Forelimb muscle (tissue), 1 donor: Measurements from ENCODE around the gene PCDHGA10. TPM values are rescaled to one million over a fixed set of nuclear protein-coding genes. Genes with fewer than 3 reads are reported as not detected.
"Not testable (repeated sequence)": the region's sequence is repeated elsewhere in the genome, so short reads cannot be mapped to it uniquely, and the experiment has no call there.

Experiments used
- DNase-seq: peaks from one replicate; pipeline ENCODE4 v3.0.0-alpha.2; 2013; ENCODE audit warnings: low read depth
- polyA plus RNA-seq: library from polyadenylated mRNA; unstranded; fragments of 120-200 nt; gene quantifications from one replicate; pipeline ENCODE4 v1.2.1, GENCODE V29; 2013; ENCODE audit not compliant: insufficient read length

Gene PCDHGA10
- polyA plus RNA-seq, 1 donor = 1.4 TPM

- no peak for DNase-seq
Measured at GRCh38 chr5:141392429-141393198, 20.2 kb upstream of the PCDHGA10 start, which contains the start of gene PCDHGA8. TSS of gene PCDHGA8 (plus strand) at chr5:141392633. CDS start at chr5:141392814, 181 bp downstream.

- no peak for DNase-seq
Measured at GRCh38 chr5:141393267-141393666, 19.5 kb upstream of the PCDHGA10 start.

GRCh38 chr5:141394401-141395187 is 18.2 kb upstream of the PCDHGA10 start:
- DNase-seq = not testable (repeated sequence)

GRCh38 chr5:141397756-141398551 is 14.8 kb upstream of the PCDHGA10 start, which contains the start of gene PCDHGB5:
TSS of gene PCDHGB5 (plus strand) at chr5:141397947. CDS start at chr5:141398128, 181 bp downstream.
- not testable (repeated sequence) for DNase-seq

GRCh38 chr5:141398608-141399007 is 14.2 kb upstream of the PCDHGA10 start:
- DNase-seq = no peak

GRCh38 chr5:141399555-141400258 is 13.1 kb upstream of the PCDHGA10 start:
- DNase-seq = no peak

GRCh38 chr5:141402553-141403243 is 10.1 kb upstream of the PCDHGA10 start, which contains the start of gene PCDHGA9:
TSS of gene PCDHGA9 (plus strand) at chr5:141402778. CDS start at chr5:141402953, 175 bp downstream.
- DNase-seq = no peak

- DNase-seq = no peak
Measured at GRCh38 chr5:141403387-141403786, 9.4 kb upstream of the PCDHGA10 start.

- not testable (repeated sequence) for DNase-seq
Measured at GRCh38 chr5:141407790-141408505, 4.8 kb upstream of the PCDHGA10 start, which contains the start of gene PCDHGB6. TSS of gene PCDHGB6 (plus strand) at chr5:141408021. CDS start at chr5:141408203, 182 bp downstream.

- DNase-seq = no peak
Measured at GRCh38 chr5:141409598-141410306, 3.0 kb upstream of the PCDHGA10 start.

- DNase-seq = no peak
Measured at GRCh38 chr5:141411575-141411974, 1.2 kb upstream of the PCDHGA10 start.

- DNase-seq = no peak
Measured at GRCh38 chr5:141413540-141414069, 818 bp downstream of the PCDHGA10 start.

GRCh38 chr5:141414548-141415274 is 1.9 kb downstream of the PCDHGA10 start:
- not testable (repeated sequence) for DNase-seq

GRCh38 chr5:141415275-141415618 is 2.5 kb downstream of the PCDHGA10 start:
- DNase-seq = not testable (repeated sequence)

GRCh38 chr5:141417494-141418172 is 4.8 kb downstream of the PCDHGA10 start, which contains the start of gene PCDHGB7:
TSS of gene PCDHGB7 (plus strand) at chr5:141417677. CDS start at chr5:141417860, 183 bp downstream.
- DNase-seq = not testable (repeated sequence)

GRCh38 chr5:141419074-141419880 is 6.5 kb downstream of the PCDHGA10 start:
- no peak for DNase-seq
